ENCODE measurements around the gene GYG2. TPM values are rescaled to one million over a fixed set of nuclear protein-coding genes. Genes with fewer than 3 reads are reported as not detected.

Gene GYG2
- total and polyA plus RNA-seq, 2 of the 8 experiments (the other 6 are each of a cell fraction or from before 2014, with no cell fraction given) = 52.8 to 65.3 TPM

DNA sequence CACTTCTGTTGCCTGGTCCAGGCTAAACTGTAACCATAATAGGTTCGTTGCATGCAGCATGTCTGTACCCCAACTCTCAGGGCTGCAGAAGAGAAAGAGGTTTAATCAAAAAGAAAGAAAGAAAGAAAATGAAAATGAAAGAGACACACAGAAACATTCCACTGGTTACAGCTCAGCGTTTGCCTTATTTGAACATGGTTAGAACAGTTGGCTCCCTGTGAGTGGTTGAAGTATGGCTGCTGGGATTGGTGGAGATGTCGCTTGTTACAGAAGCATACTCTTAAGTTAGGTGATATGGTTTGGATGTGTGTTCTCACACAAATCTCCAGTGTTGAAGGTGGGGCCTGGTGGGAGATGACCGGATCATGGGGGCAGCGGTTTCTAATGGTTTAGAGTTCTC lies 64.1 kb downstream of the GYG2 start (continued):
- TF ChIP-seq, protein P1, sequence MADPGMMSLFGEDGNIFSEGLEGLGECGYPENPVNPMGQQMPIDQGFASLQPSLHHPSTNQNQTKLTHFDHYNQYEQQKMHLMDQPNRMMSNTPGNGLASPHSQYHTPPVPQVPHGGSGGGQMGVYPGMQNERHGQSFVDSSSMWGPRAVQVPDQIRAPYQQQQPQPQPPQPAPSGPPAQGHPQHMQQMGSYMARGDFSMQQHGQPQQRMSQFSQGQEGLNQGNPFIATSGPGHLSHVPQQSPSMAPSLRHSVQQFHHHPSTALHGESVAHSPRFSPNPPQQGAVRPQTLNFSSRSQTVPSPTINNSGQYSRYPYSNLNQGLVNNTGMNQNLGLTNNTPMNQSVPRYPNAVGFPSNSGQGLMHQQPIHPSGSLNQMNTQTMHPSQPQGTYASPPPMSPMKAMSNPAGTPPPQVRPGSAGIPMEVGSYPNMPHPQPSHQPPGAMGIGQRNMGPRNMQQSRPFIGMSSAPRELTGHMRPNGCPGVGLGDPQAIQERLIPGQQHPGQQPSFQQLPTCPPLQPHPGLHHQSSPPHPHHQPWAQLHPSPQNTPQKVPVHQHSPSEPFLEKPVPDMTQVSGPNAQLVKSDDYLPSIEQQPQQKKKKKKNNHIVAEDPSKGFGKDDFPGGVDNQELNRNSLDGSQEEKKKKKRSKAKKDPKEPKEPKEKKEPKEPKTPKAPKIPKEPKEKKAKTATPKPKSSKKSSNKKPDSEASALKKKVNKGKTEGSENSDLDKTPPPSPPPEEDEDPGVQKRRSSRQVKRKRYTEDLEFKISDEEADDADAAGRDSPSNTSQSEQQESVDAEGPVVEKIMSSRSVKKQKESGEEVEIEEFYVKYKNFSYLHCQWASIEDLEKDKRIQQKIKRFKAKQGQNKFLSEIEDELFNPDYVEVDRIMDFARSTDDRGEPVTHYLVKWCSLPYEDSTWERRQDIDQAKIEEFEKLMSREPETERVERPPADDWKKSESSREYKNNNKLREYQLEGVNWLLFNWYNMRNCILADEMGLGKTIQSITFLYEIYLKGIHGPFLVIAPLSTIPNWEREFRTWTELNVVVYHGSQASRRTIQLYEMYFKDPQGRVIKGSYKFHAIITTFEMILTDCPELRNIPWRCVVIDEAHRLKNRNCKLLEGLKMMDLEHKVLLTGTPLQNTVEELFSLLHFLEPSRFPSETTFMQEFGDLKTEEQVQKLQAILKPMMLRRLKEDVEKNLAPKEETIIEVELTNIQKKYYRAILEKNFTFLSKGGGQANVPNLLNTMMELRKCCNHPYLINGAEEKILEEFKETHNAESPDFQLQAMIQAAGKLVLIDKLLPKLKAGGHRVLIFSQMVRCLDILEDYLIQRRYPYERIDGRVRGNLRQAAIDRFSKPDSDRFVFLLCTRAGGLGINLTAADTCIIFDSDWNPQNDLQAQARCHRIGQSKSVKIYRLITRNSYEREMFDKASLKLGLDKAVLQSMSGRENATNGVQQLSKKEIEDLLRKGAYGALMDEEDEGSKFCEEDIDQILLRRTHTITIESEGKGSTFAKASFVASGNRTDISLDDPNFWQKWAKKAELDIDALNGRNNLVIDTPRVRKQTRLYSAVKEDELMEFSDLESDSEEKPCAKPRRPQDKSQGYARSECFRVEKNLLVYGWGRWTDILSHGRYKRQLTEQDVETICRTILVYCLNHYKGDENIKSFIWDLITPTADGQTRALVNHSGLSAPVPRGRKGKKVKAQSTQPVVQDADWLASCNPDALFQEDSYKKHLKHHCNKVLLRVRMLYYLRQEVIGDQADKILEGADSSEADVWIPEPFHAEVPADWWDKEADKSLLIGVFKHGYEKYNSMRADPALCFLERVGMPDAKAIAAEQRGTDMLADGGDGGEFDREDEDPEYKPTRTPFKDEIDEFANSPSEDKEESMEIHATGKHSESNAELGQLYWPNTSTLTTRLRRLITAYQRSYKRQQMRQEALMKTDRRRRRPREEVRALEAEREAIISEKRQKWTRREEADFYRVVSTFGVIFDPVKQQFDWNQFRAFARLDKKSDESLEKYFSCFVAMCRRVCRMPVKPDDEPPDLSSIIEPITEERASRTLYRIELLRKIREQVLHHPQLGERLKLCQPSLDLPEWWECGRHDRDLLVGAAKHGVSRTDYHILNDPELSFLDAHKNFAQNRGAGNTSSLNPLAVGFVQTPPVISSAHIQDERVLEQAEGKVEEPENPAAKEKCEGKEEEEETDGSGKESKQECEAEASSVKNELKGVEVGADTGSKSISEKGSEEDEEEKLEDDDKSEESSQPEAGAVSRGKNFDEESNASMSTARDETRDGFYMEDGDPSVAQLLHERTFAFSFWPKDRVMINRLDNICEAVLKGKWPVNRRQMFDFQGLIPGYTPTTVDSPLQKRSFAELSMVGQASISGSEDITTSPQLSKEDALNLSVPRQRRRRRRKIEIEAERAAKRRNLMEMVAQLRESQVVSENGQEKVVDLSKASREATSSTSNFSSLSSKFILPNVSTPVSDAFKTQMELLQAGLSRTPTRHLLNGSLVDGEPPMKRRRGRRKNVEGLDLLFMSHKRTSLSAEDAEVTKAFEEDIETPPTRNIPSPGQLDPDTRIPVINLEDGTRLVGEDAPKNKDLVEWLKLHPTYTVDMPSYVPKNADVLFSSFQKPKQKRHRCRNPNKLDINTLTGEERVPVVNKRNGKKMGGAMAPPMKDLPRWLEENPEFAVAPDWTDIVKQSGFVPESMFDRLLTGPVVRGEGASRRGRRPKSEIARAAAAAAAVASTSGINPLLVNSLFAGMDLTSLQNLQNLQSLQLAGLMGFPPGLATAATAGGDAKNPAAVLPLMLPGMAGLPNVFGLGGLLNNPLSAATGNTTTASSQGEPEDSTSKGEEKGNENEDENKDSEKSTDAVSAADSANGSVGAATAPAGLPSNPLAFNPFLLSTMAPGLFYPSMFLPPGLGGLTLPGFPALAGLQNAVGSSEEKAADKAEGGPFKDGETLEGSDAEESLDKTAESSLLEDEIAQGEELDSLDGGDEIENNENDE (IDR thresholded peaks at IDR 0.05; ENCODE audit: insufficient replicate concordance, low read length) = no peak
